Skeletal muscle satellite cell (primary cell): Measurements from ENCODE around the gene ECM2. TPM values are rescaled to one million over a fixed set of nuclear protein-coding genes. Genes with fewer than 3 reads are reported as not detected.
"Not testable (repeated sequence)": the region's sequence is repeated elsewhere in the genome, so short reads cannot be mapped to it uniquely, and the experiment has no call there.

ENCODE experiments used
- H3K27me3 ChIP-seq: 2 replicates; pipeline ENCODE4 v1.7.0; 2013; ENCODE audit warnings: low read length; ENCODE audit not compliant: control insufficient read depth, insufficient read depth
- H3K36me3 ChIP-seq: 2 replicates; pipeline ENCODE4 v1.7.0; 2013; ENCODE audit warnings: mild to moderate bottlenecking, control low read depth, low read length; ENCODE audit not compliant: insufficient read depth
- H3K4me1 ChIP-seq: 2 replicates; pipeline ENCODE4 v1.7.0; 2013; ENCODE audit warnings: low read length; ENCODE audit not compliant: control insufficient read depth, insufficient read depth
- H3K4me2 ChIP-seq: 2 replicates; pipeline ENCODE4 v1.7.0; 2013; ENCODE audit warnings: mild to moderate bottlenecking, low read length
- H3K4me3 ChIP-seq: 2 replicates; pipeline ENCODE4 v1.7.0; 2013; ENCODE audit warnings: low read length
- H3K9ac ChIP-seq: 2 replicates; pipeline ENCODE4 v1.7.0; 2013; ENCODE audit warnings: mild to moderate bottlenecking, low read depth, low read length, moderate library complexity
- H3K9me3 ChIP-seq: replicated peaks from 2 replicates; pipeline ENCODE4 v1.7.0; 2013; ENCODE audit warnings: mild to moderate bottlenecking, control low read depth, low read length
- total RNA-seq: library from RNA; depleted of rRNA; stranded (reverse); fragments of >200 nt; gene quantifications from 2 replicates; pipeline ENCODE4 v1.2.3, GENCODE V29; 2012; rRNA removed

The ECM2 gene
- 2.4 and 2.8 TPM in 2 replicates for total RNA-seq

GRCh38 chr9:92535940-92536850 lies at the start of gene ECM2:
TSS of gene ECM2 (minus strand) at chr9:92535990. CDS start at chr9:92522866, 13,124 bp downstream.
- H3K4me1 ChIP-seq: peaks cover 16% of the 10 kb centered on the region
- peak within 1 kb of the TSS; percentile 51 for H3K4me3 ChIP-seq
- no peaks in the 10 kb centered on the region for H3K36me3 ChIP-seq
- H3K4me2 ChIP-seq: peak within 1 kb of the TSS; percentile 78
- H3K9ac ChIP-seq: peak within 1 kb of the TSS; percentile 22
- H3K9me3 ChIP-seq: no peaks in the 10 kb centered on the region
- no peaks in the 10 kb centered on the region for H3K27me3 ChIP-seq

DNA sequence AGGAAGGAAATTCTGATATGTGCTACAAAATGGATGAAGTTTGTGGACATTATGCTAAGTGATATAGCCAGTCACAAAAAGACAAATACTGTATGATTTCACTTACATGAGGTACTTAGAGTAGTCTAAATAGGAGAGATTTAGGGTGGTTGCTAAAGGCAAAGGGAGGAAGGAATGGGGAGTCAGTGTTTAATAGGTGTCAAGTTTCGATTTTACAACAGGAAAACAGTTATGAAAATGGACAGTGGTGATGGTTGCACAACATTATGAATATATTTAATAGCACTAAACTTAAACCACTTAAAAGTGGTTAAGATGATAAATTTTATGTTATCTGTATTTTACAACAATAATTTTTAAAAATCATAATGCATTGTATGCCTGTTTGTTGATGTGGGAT lies 40.4 kb upstream of the ECM2 start:
- H3K27me3 ChIP-seq: no peaks in the 10 kb centered on the region
- H3K9me3 ChIP-seq: no peaks in the 10 kb centered on the region
- H3K4me3 ChIP-seq: no peak overlapping the region
- H3K4me1 ChIP-seq: peaks cover 5% of the 10 kb centered on the region
- H3K36me3 ChIP-seq: no peaks in the 10 kb centered on the region
- no peak overlapping the region for H3K4me2 ChIP-seq
- no peak overlapping the region for H3K9ac ChIP-seq

- not testable (repeated sequence) for H3K9ac ChIP-seq, H3K4me3 ChIP-seq, H3K4me2 ChIP-seq, H3K9me3 ChIP-seq, H3K4me1 ChIP-seq, H3K27me3 ChIP-seq, H3K36me3 ChIP-seq
These were observed 37.8 kb upstream of the ECM2 start for GRCh38 chr9:92573612-92574011.

- H3K4me3 ChIP-seq, H3K36me3 ChIP-seq, H3K4me2 ChIP-seq, H3K4me1 ChIP-seq, H3K9ac ChIP-seq, H3K27me3 ChIP-seq, H3K9me3 ChIP-seq: not testable (repeated sequence)
These were observed 36.1 kb upstream of the ECM2 start for GRCh38 chr9:92571871-92572270.

- no peak overlapping the region for H3K4me3 ChIP-seq
- no peaks in the 10 kb centered on the region for H3K9me3 ChIP-seq
- no peak overlapping the region for H3K4me2 ChIP-seq
- no peaks in the 10 kb centered on the region for H3K27me3 ChIP-seq
- peaks cover 10% of the 10 kb centered on the region for H3K4me1 ChIP-seq
- H3K36me3 ChIP-seq: no peaks in the 10 kb centered on the region
- H3K9ac ChIP-seq: no peak overlapping the region
These were observed 29.2 kb upstream of the ECM2 start for GRCh38 chr9:92564982-92565381.

DNA sequence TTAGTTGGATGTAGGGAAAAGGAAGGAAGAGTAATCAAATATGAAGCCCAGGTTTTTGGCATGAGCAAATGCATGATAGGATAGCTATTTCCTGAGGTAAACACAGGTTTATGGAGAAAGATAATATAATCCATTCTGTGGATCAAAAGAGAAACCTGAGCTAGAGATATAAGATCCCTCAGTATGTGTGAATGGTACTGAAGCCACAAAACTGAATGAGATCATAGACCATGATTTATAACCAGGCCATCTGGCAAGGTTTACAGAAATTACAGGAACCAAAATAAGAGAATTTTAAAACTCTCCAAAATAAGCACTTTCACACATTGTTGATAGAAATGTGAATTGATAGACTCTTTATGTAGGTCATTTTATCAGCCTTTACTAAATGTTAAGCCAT lies 28.7 kb upstream of the ECM2 start:
- no peaks in the 10 kb centered on the region for H3K9me3 ChIP-seq
- H3K4me3 ChIP-seq: no peak overlapping the region
- H3K27me3 ChIP-seq: no peaks in the 10 kb centered on the region
- no peak overlapping the region for H3K9ac ChIP-seq
- peaks cover 10% of the 10 kb centered on the region for H3K4me1 ChIP-seq
- H3K36me3 ChIP-seq: no peaks in the 10 kb centered on the region
- H3K4me2 ChIP-seq: no peak overlapping the region

DNA sequence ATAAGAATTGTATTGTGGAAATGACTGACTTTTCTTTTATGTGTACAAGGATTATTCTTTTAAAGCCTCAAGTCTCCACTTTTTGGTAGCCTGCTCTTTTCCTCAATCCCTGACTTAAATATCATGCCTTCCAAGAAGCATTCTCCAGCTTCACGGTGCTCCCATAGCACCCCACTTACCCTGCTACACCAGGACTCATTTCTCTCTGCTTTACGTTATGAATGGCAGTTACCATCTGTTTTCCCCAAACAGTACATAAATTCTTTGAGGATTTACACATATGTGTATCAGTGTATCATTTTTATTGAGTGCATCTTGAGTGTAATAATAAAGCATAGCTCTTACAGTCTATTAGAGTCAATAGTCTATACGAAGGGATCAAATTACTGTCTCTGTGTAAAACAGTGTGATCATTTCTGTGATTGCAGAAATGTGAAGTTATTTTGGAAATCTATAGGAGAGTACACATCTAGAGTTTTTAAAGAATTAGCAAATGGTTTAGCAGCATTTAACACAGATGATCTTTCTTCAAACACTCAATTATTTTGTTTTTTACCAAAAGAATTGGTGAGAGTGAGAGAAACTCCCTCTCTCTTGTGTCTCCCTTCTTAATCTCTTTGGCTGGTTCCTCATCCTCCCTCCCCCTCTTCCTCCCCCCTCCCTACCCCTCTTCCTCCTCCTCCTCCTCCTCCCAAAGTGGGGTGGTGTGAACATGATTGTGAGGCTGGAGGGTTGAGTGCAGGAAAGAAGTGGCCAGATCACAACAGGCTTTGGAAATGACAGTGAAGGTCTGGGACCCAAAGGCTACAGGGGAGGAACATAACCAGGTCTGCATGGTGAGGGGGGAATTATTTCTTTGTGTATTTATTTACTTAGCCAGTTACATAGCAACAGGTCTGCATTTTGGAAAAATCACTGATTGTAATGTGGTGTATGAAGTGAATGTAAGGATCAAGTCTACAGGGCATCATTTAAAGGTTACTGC lies 27.6 kb upstream of the ECM2 start:
- no peak overlapping the region for H3K4me2 ChIP-seq
- no peaks in the 10 kb centered on the region for H3K36me3 ChIP-seq
- H3K4me1 ChIP-seq: peaks cover 10% of the 10 kb centered on the region
- no peak overlapping the region for H3K9ac ChIP-seq
- no peaks in the 10 kb centered on the region for H3K27me3 ChIP-seq
- no peak overlapping the region for H3K4me3 ChIP-seq
- no peaks in the 10 kb centered on the region for H3K9me3 ChIP-seq

DNA sequence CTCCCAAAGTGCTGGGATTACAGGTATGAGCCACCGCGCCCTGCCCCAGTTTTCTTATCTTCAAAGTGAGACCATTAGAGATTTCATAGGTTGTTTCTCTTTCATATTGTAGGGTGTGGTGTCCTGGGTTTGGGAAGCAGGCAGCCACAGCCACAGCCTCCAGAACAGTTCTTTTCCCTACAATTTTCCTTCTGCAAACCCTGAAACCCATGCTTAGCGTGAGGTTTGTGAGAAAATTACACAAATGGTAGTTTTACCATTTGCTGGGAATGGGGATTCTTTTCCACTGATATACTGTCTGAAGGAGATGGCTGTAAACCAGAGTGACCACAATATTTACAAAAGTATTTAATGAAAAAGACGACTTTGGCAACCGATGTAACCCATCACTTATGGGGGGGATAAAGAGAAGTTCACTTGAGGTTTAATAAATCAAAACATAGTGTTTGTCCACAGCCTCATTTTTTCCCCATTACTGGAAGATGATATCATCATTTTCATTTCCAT lies 26.7 kb upstream of the ECM2 start:
- Histone ChIP-seq H3K4me3 (no peak overlapping the region), H3K4me1 (peaks cover 10% of the 10 kb centered on the region), H3K9me3 (no peaks in the 10 kb centered on the region), H3K9ac (no peak overlapping the region), H3K36me3 (no peaks in the 10 kb centered on the region), H3K27me3 (no peaks in the 10 kb centered on the region), H3K4me2 (no peak overlapping the region)

- H3K36me3 ChIP-seq: no peaks in the 10 kb centered on the region
- H3K4me2 ChIP-seq: no peak overlapping the region
- H3K4me1 ChIP-seq: peaks cover 10% of the 10 kb centered on the region
- H3K4me3 ChIP-seq: no peak overlapping the region
- no peak overlapping the region for H3K9ac ChIP-seq
- H3K9me3 ChIP-seq: no peaks in the 10 kb centered on the region
- H3K27me3 ChIP-seq: no peaks in the 10 kb centered on the region
These were observed 25.9 kb upstream of the ECM2 start for GRCh38 chr9:92561374-92562330.

GRCh38 chr9:92558612-92559374 lies 23.0 kb upstream of the ECM2 start:
- Histone ChIP-seq H3K4me2 (no peak overlapping the region), H3K9ac (no peak overlapping the region), H3K9me3 (no peaks in the 10 kb centered on the region), H3K27me3 (no peaks in the 10 kb centered on the region), H3K4me3 (no peak overlapping the region), H3K4me1 (peaks cover 10% of the 10 kb centered on the region), H3K36me3 (no peaks in the 10 kb centered on the region)
